Prostate gland (tissue), 2 donors: ENCODE data around the gene CFAP157. TPM values are rescaled to one million over a fixed set of nuclear protein-coding genes. Genes with fewer than 3 reads are reported as not detected.

Experiments used
- DNase-seq: peaks from one replicate; pipeline ENCODE4 v3.0.0-alpha.2; 2019; ENCODE audit warnings: low spot score
- H3K27ac ChIP-seq, 2 donors: fragments of 200-600 bp; sonication (generic); 2 replicates each; pipeline ENCODE4 v1.5.1; 2017 to 2019
- H3K27me3 ChIP-seq: fragments of 200-600 bp; sonication (generic); replicated peaks from 2 replicates; pipeline ENCODE4 v1.5.1; 2019; ENCODE audit not compliant: insufficient read depth
- H3K36me3 ChIP-seq, 2 donors: fragments of 200-600 bp; sonication (generic); 1 replicate in 1 of 2; 2 replicates in 1 of 2; pipeline versions ENCODE4 v1.5.1 to v1.8.1; 2017 to 2019
- H3K4me1 ChIP-seq: fragments of 200-600 bp; sonication (generic); replicated peaks from 2 replicates; pipeline ENCODE4 v1.5.1; 2019
- H3K4me3 ChIP-seq, 2 donors: fragments of 200-600 bp; sonication (generic); 2 replicates each; pipeline ENCODE4 v1.5.1; 2017 to 2019
- H3K9me3 ChIP-seq: fragments of 200-600 bp; sonication (generic); 2 replicates; pipeline ENCODE4 v1.5.1; 2017
- POLR2A ChIP-seq: fragments of 450-650 bp; IDR thresholded peaks from one replicate; pipeline ENCODE4 v1.6.1; 2016; ENCODE audit warnings: antibody characterized with exemption, mild to moderate bottlenecking
- POLR2AphosphoS5 ChIP-seq: sonication (generic); formaldehyde crosslinking; IDR thresholded peaks from one replicate; pipeline ENCODE4 v1.6.1; 2017; ENCODE audit warnings: antibody characterized with exemption
- WGBS: methylation state at CpG from one replicate; pipeline ENCODE4 v1.1.5; 2018; 5-methylcytosine and 5-hydroxymethylcytosine counted together
- intact Hi-C: fragments of 100-400 bp; cut with DNase I; formaldehyde crosslinking; loops from one replicate; pipeline ENCODE4 v1.14.2; 2022
- total RNA-seq, 2 donors: library from RNA; depleted of rRNA; stranded (reverse); fragments of >200 nt; gene quantifications; one replicate each; pipeline ENCODE4 v1.1.0, GENCODE V29; 2016
- TF ChIP-seq, protein P1 (sequence below), 4 experiments: fragments of 200-600 bp in 2 of 4; fragments of 450-650 bp in 2 of 4; sonication (generic) in 2 of 4; IDR thresholded peaks; 1 replicate in 3 of 4; 2 replicates in 1 of 4; pipeline ENCODE4 v1.5.1; 2016 to 2019; ENCODE audit warnings: antibody characterized with exemption in 4 of 4, mild to moderate bottlenecking in 2 of 4, moderate library complexity in 2 of 4

The CFAP157 gene
- total RNA-seq, 2 donors from 2014 or later, result 2.8 TPM; not detected in 1

DNA sequence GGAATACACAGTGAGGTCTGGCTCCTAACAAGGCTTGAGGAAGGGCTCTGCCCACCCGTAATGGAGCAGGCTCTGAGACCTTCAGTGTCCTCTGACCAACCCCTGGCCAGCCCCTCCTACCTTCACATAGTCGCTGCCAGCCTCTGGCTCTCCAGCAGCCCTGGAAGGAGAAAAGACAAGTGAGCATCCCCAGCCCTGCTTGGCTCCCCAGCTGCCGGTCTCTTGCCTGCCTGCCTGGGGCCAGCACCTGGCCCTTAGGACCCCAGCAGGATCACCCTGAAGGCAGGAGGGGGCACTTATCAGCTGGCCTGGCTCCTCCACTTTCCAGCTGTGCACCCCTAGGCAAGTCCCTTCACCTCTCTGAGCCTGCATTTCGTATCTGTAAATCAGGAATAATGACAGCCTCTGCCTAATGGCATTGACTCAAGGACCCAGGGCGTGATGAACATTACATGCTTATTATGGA is 54.7 kb downstream of the CFAP157 start:
- H3K27ac ChIP-seq, result no peak overlapping the region
- DNase-seq, result no peak
- no peaks in the 10 kb centered on the region for H3K27me3 ChIP-seq
- no peak for TF ChIP-seq POLR2AphosphoS5
- TF ChIP-seq, protein P1, sequence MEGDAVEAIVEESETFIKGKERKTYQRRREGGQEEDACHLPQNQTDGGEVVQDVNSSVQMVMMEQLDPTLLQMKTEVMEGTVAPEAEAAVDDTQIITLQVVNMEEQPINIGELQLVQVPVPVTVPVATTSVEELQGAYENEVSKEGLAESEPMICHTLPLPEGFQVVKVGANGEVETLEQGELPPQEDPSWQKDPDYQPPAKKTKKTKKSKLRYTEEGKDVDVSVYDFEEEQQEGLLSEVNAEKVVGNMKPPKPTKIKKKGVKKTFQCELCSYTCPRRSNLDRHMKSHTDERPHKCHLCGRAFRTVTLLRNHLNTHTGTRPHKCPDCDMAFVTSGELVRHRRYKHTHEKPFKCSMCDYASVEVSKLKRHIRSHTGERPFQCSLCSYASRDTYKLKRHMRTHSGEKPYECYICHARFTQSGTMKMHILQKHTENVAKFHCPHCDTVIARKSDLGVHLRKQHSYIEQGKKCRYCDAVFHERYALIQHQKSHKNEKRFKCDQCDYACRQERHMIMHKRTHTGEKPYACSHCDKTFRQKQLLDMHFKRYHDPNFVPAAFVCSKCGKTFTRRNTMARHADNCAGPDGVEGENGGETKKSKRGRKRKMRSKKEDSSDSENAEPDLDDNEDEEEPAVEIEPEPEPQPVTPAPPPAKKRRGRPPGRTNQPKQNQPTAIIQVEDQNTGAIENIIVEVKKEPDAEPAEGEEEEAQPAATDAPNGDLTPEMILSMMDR (IDR thresholded peaks at IDR 0.05), result no peak
- no peak for TF ChIP-seq POLR2A
- H3K9me3 ChIP-seq, result no peaks in the 10 kb centered on the region
- intact Hi-C loops, result no loop called here
- no peaks in the 10 kb centered on the region for H3K4me1 ChIP-seq
- H3K36me3 ChIP-seq, result no peaks in the 10 kb centered on the region
- 38% methylated on average over 5 of the region's 5 CpGs for WGBS
- H3K4me3 ChIP-seq, result no peak overlapping the region

DNA sequence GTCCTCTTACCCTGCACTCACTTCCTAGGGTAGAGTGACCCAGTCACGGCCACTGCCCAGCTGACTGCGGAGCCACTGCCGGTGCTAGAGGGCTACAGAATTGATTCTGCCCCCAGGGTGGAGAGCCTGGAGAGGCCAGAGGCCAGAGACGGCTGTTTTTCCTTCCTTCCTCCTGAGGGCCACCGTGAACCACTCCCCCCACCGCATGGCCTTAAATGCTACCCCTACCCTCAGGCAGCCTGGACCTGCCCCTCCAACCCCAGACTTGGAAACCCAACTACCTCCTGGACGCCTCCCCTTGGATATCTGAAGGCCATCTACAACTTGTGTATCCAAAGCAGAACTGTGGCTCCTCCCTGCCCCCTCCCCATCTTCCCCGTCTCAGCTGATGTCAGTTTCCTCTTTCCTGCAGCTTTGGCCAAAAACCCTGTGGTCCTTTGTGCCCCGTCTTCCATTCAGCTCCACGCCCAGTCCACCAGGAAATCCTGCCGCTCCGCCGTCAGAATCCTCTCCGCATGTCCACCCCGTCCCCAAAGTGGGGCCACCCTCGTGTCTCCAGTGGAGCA is 55.4 kb downstream of the CFAP157 start:
- no peaks in the 10 kb centered on the region for H3K9me3 ChIP-seq
- intact Hi-C loops, result no loop called here
- H3K36me3 ChIP-seq, result no peaks in the 10 kb centered on the region
- H3K27ac ChIP-seq, result no peak overlapping the region
- no peak overlapping the region for H3K4me3 ChIP-seq
- no peaks in the 10 kb centered on the region for H3K27me3 ChIP-seq
- no peak for DNase-seq
- 42% methylated on average over 16 of the region's 16 CpGs for WGBS
- H3K4me1 ChIP-seq, result no peaks in the 10 kb centered on the region
- TF ChIP-seq, protein P1 (IDR thresholded peaks at IDR 0.05), result no peak
- TF ChIP-seq POLR2AphosphoS5 (no peak), POLR2A (no peak)

DNA sequence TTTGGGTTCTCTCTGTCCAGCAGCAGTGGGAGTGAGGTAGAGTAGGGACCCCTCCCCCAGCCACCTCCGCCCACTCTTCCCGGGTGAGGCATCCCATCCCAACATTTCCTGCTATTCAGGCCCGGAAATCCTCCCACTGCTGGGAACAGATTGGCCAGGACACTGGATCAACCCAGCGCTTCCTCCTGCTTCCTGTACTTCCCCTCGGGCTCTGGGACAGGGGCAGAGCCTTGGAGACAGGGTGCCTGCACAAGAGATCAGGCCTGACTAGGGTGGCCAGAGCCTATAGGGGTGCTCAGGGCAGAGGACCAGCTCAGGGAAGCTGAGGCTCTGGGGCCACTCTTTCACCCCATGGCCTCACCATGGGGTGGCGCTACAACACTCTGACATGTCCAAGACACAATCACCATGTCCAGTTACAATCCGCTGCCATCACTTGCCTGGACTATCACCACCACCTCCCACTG is 57.2 kb downstream of the CFAP157 start:
- no peaks in the 10 kb centered on the region for H3K36me3 ChIP-seq
- no peak for DNase-seq
- no peak for TF ChIP-seq POLR2A
- TF ChIP-seq POLR2AphosphoS5, result no peak
- TF ChIP-seq, protein P1 (IDR thresholded peaks at IDR 0.05), result peak in 1 of 4 experiments; percentile 27
- intact Hi-C loops, result no loop called here
- no peak overlapping the region for H3K27ac ChIP-seq
- no peaks in the 10 kb centered on the region for H3K27me3 ChIP-seq
- H3K4me3 ChIP-seq, result no peak overlapping the region
- H3K9me3 ChIP-seq, result no peaks in the 10 kb centered on the region
- H3K4me1 ChIP-seq, result no peaks in the 10 kb centered on the region
- WGBS, result 45% methylated on average over 7 of the region's 7 CpGs

DNA sequence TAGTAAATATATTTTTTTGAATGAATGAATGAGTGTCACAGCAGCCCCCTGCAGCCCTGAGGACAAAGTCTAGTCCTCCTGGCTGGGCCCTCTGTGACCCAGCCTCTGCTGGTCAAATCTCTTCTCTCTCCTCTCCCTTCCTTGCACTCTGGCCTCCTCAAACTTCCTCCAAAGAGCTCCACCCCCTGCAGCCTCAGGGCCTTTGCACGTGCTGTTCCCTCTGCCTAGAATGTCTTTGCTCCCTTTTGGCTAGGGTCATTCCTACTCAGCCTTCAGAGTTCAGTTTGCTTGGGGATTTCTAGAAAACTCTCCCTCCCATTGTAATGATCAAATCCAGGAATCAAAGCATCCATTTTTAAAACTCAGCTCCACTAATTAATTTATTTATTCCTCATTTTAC is 58.6 kb downstream of the CFAP157 start:
- Histone ChIP-seq H3K27ac (no peak overlapping the region), H3K4me3 (no peak overlapping the region), H3K4me1 (peaks cover under 1% of the 10 kb centered on the region), H3K36me3 (no peaks in the 10 kb centered on the region), H3K9me3 (no peaks in the 10 kb centered on the region), H3K27me3 (no peaks in the 10 kb centered on the region)
- TF ChIP-seq POLR2AphosphoS5, result no peak
- TF ChIP-seq POLR2A, result no peak
- TF ChIP-seq, protein P1 (IDR thresholded peaks at IDR 0.05), result no peak
- intact Hi-C loops, result no loop called here
- no peak for DNase-seq
- WGBS, result 85% methylated on average over 1 of the region's 1 CpG

Other genes with a start within 250 kb of the CFAP157 start
- 10 to 100 TPM; 32.2 to 47.6 TPM for gene STXBP1, start 94.7 kb upstream of the CFAP157 start, total RNA-seq
- 10 to 100 TPM; 25.4 to 28.6 TPM for gene PTRH1, start 8.7 kb downstream of the CFAP157 start, total RNA-seq
- 1 to 10 TPM in 1 of 2 donors, not detected in 1; 3.4 TPM for gene TTC16, start 9.1 kb downstream of the CFAP157 start, total RNA-seq
- gene TOR2A, start 28.3 kb downstream of the CFAP157 start, total RNA-seq, result 10 to 100 TPM; 20.4 to 24.1 TPM
- gene SH2D3C, start 71.7 kb downstream of the CFAP157 start, total RNA-seq, result 10 to 100 TPM in 1 of 2 donors, 1 to 10 TPM in 1; 5.5 to 11.4 TPM
- 100 to 1,000 TPM in 1 of 2 donors, 10 to 100 TPM in 1; 60.3 to 130 TPM for gene CDK9, start 79.0 kb downstream of the CFAP157 start, total RNA-seq
- gene FPGS, start 95.9 kb downstream of the CFAP157 start, total RNA-seq, result 100 to 1,000 TPM; 117 TPM
- gene ENG, start 147.7 kb downstream of the CFAP157 start, total RNA-seq, result 100 to 1,000 TPM in 1 of 2 donors, 10 to 100 TPM in 1; 24.3 to 336 TPM
- gene AK1, start 170.7 kb downstream of the CFAP157 start, total RNA-seq, result 100 to 1,000 TPM in 1 of 2 donors, 10 to 100 TPM in 1; 22.2 to 123 TPM
- gene ST6GALNAC6, start 192.6 kb downstream of the CFAP157 start, total RNA-seq, result 10 to 100 TPM; 46.4 to 95.1 TPM
- gene ST6GALNAC4, start 210.1 kb downstream of the CFAP157 start, total RNA-seq, result 10 to 100 TPM; 21.8 to 47.0 TPM
- 10 to 100 TPM in 1 of 2 donors, 1 to 10 TPM in 1; 3.1 to 16.5 TPM for gene PIP5KL1, start 223.8 kb downstream of the CFAP157 start, total RNA-seq
- gene DPM2, start 230.9 kb downstream of the CFAP157 start, total RNA-seq, result 10 to 100 TPM; 28.1 to 28.2 TPM